ENCODE data around the gene BDH2. TPM values are rescaled to one million over a fixed set of nuclear protein-coding genes. Genes with fewer than 3 reads are reported as not detected.

Gene BDH2
- total and polyA plus RNA-seq, 2 experiments from 2014 or later = 36.5 to 73.9 TPM

- TF ChIP-seq ZNF462 (CRISPR knock-in tag; IDR thresholded peaks at IDR 0.05) (no peak), ZNF114 (CRISPR knock-in tag; IDR thresholded peaks at IDR 0.05) (no peak), REST (IDR thresholded peaks at IDR 0.05; ENCODE audit: unreplicated experiment) (no peak), JUNB (IDR thresholded peaks at IDR 0.05; ENCODE audit: unreplicated experiment) (no peak), EZH2 (IDR thresholded peaks at IDR 0.05; ENCODE audit: low read depth, unreplicated experiment) (no peak), EZH2phosphoT487 (IDR thresholded peaks at IDR 0.05; ENCODE audit: unreplicated experiment) (no peak), POLR2AphosphoS5 (IDR thresholded peaks at IDR 0.05; ENCODE audit: low read depth) (no peak), CREB1 (CRISPR knock-in tag; IDR thresholded peaks at IDR 0.05; ENCODE audit: low read depth) (no peak)
Observed at GRCh38 chr4:103136671-103137445, 37.2 kb upstream of the BDH2 start (continued).
